ENCODE measurements around the gene LDHD.

LDHD gene

GRCh38 chr16:75147968-75148310 is 31.4 kb upstream of the LDHD start:
- no peak for TF ChIP-seq POLR2AphosphoS5 (IDR thresholded peaks at IDR 0.05; ENCODE audit: low read depth, low read length)
- TF ChIP-seq SIN3A (IDR thresholded peaks at IDR 0.05; ENCODE audit: borderline replicate concordance, insufficient read depth, low read length) = no peak
- no peak for TF ChIP-seq FOXP2 (optimal IDR thresholded peaks at IDR 0.05; ENCODE audit: borderline replicate concordance, extremely low read depth, extremely low read length, insufficient read depth)
- no peak for TF ChIP-seq TAF1 (IDR thresholded peaks at IDR 0.05; ENCODE audit: borderline replicate concordance, insufficient read depth, low read length)
- TF ChIP-seq, protein P1, sequence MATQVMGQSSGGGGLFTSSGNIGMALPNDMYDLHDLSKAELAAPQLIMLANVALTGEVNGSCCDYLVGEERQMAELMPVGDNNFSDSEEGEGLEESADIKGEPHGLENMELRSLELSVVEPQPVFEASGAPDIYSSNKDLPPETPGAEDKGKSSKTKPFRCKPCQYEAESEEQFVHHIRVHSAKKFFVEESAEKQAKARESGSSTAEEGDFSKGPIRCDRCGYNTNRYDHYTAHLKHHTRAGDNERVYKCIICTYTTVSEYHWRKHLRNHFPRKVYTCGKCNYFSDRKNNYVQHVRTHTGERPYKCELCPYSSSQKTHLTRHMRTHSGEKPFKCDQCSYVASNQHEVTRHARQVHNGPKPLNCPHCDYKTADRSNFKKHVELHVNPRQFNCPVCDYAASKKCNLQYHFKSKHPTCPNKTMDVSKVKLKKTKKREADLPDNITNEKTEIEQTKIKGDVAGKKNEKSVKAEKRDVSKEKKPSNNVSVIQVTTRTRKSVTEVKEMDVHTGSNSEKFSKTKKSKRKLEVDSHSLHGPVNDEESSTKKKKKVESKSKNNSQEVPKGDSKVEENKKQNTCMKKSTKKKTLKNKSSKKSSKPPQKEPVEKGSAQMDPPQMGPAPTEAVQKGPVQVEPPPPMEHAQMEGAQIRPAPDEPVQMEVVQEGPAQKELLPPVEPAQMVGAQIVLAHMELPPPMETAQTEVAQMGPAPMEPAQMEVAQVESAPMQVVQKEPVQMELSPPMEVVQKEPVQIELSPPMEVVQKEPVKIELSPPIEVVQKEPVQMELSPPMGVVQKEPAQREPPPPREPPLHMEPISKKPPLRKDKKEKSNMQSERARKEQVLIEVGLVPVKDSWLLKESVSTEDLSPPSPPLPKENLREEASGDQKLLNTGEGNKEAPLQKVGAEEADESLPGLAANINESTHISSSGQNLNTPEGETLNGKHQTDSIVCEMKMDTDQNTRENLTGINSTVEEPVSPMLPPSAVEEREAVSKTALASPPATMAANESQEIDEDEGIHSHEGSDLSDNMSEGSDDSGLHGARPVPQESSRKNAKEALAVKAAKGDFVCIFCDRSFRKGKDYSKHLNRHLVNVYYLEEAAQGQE (IDR thresholded peaks at IDR 0.05; ENCODE audit: insufficient read depth in 1 of 2, low read depth in 2 of 2, low read length in 2 of 2) = no peak

DNA sequence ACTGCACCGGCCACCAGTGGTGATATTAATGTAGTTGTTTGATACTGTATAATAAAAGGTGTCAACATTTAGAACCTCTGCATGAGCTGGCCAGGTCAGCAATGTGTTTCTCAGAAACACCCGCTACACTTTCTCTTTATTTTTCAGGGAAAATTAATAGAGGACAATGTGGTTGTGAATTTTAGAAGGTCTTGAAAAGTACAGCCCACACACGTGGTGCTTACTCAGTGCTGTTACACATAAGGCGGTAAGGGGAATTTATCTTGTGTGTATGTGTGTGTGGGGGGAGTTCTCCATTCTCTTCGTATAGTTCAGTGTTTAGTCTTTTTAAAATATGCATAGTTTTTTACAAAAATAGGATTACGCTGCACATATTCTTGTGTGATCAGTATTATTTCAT is 27.4 kb upstream of the LDHD start:
- no peak for TF ChIP-seq SIN3A (IDR thresholded peaks at IDR 0.05; ENCODE audit: borderline replicate concordance, insufficient read depth, low read length)
- no peak for TF ChIP-seq FOXP2 (optimal IDR thresholded peaks at IDR 0.05; ENCODE audit: borderline replicate concordance, extremely low read depth, extremely low read length, insufficient read depth)
- no peak for TF ChIP-seq TAF1 (IDR thresholded peaks at IDR 0.05; ENCODE audit: borderline replicate concordance, insufficient read depth, low read length)
- TF ChIP-seq, protein P1 (IDR thresholded peaks at IDR 0.05; ENCODE audit: insufficient read depth in 1 of 2, low read depth in 2 of 2, low read length in 2 of 2) = no peak
- TF ChIP-seq POLR2AphosphoS5 (IDR thresholded peaks at IDR 0.05; ENCODE audit: low read depth, low read length) = no peak

GRCh38 chr16:75139498-75139897 is 22.9 kb upstream of the LDHD start:
- TF ChIP-seq TAF1 (IDR thresholded peaks at IDR 0.05; ENCODE audit: borderline replicate concordance, insufficient read depth, low read length) (no peak), FOXP2 (optimal IDR thresholded peaks at IDR 0.05; ENCODE audit: borderline replicate concordance, extremely low read depth, extremely low read length, insufficient read depth) (no peak), SIN3A (IDR thresholded peaks at IDR 0.05; ENCODE audit: borderline replicate concordance, insufficient read depth, low read length) (no peak), POLR2AphosphoS5 (IDR thresholded peaks at IDR 0.05; ENCODE audit: low read depth, low read length) (no peak)
- TF ChIP-seq, protein P1 (IDR thresholded peaks at IDR 0.05; ENCODE audit: insufficient read depth in 1 of 2, low read depth in 2 of 2, low read length in 2 of 2) = no peak

DNA sequence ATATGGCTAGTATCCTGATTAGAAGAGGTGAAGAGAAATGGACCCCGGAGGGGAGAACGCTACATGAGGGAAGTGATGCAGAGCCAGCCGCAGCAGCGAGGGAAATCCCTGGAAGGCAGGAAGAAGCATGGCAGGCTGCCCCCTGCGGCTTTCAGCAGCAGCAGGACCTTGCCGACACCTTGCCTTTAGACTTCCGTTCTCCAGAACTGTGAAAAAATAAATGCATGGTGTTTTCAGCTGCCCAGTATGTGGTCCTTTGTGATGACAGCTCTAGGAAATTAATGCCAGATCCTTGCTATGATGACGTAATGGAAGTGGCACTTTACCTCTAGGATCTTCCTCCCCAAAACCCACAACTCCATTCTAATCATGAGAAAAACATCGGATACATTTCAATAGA is 22.1 kb upstream of the LDHD start:
- TF ChIP-seq, protein P1 (IDR thresholded peaks at IDR 0.05; ENCODE audit: insufficient read depth in 1 of 2, low read depth in 2 of 2, low read length in 2 of 2) = no peak
- no peak for TF ChIP-seq POLR2AphosphoS5 (IDR thresholded peaks at IDR 0.05; ENCODE audit: low read depth, low read length)
- TF ChIP-seq SIN3A (IDR thresholded peaks at IDR 0.05; ENCODE audit: borderline replicate concordance, insufficient read depth, low read length) = no peak
- no peak for TF ChIP-seq TAF1 (IDR thresholded peaks at IDR 0.05; ENCODE audit: borderline replicate concordance, insufficient read depth, low read length)
- TF ChIP-seq FOXP2 (optimal IDR thresholded peaks at IDR 0.05; ENCODE audit: borderline replicate concordance, extremely low read depth, extremely low read length, insufficient read depth) = no peak

DNA sequence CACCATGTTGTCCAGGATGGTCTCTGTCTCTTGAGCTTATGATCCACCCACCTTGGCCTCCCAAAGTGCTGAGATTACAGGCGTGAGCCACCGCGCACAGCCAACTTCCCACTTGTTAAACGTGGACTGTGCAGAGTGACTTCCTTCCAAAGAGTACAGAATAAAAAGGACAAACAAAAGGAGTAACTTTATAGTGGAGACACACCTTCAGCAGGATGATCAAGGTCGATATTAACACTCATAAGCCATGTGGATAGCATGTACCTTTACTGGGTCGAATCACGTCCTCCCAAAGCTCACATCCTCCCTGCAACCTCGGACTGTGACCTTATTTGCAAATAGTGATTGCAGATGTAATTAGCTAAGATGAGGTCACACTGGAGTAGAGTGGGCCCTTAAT is 21.7 kb upstream of the LDHD start:
- no peak for TF ChIP-seq TAF1 (IDR thresholded peaks at IDR 0.05; ENCODE audit: borderline replicate concordance, insufficient read depth, low read length)
- TF ChIP-seq, protein P1 (IDR thresholded peaks at IDR 0.05; ENCODE audit: insufficient read depth in 1 of 2, low read depth in 2 of 2, low read length in 2 of 2) = no peak
- TF ChIP-seq FOXP2 (optimal IDR thresholded peaks at IDR 0.05; ENCODE audit: borderline replicate concordance, extremely low read depth, extremely low read length, insufficient read depth) = no peak
- no peak for TF ChIP-seq POLR2AphosphoS5 (IDR thresholded peaks at IDR 0.05; ENCODE audit: low read depth, low read length)
- no peak for TF ChIP-seq SIN3A (IDR thresholded peaks at IDR 0.05; ENCODE audit: borderline replicate concordance, insufficient read depth, low read length)
